Lower leg skin (tissue), 4 donors: ENCODE data around the gene KLC4. TPM values are rescaled to one million over a fixed set of nuclear protein-coding genes. Genes with fewer than 3 reads are reported as not detected.

Source experiments
- DNase-seq, 2 donors: peaks; one replicate each; pipeline ENCODE4 v3.0.0-alpha.2; 2019; ENCODE audit warnings: low spot score in 2 of 2
- H3K4me3 ChIP-seq: fragments of 200-600 bp; sonication (generic); 2 replicates; pipeline ENCODE4 v1.5.1; 2017; ENCODE audit warnings: mild to moderate bottlenecking, low read depth; ENCODE audit not compliant: poor library complexity, severe bottlenecking
- POLR2A ChIP-seq, 2 donors: fragments of 450-650 bp; IDR thresholded peaks; one replicate each; pipeline ENCODE4 v1.6.1; 2016 to 2017; ENCODE audit warnings: antibody characterized with exemption in 2 of 2, mild to moderate bottlenecking in 1 of 2, moderate library complexity in 1 of 2
- WGBS, 2 donors: methylation state at CpG; one replicate each; pipeline ENCODE4 v1.1.5; 2018; 5-methylcytosine and 5-hydroxymethylcytosine counted together
- intact Hi-C: fragments of 100-400 bp; cut with DNase I; formaldehyde crosslinking; loops from one replicate; pipeline ENCODE4 v1.15.0; 2023; ENCODE audit warnings: low total_unique reads
- total RNA-seq, 4 donors: library from RNA; depleted of rRNA; stranded (reverse); fragments of >200 nt; gene quantifications; one replicate each; pipeline ENCODE4 v1.1.0, GENCODE V29; 2016
- TF ChIP-seq, protein P1 (sequence below), 3 donors: fragments of 450-650 bp; IDR thresholded peaks; one replicate each; pipeline ENCODE4 v1.5.1; 2016; ENCODE audit warnings: antibody characterized with exemption in 3 of 3, mild to moderate bottlenecking in 3 of 3, moderate library complexity in 2 of 3

The KLC4 gene
- total RNA-seq, 4 donors from 2014 or later: 18.0 to 25.7 (median 21.3) TPM

DNA sequence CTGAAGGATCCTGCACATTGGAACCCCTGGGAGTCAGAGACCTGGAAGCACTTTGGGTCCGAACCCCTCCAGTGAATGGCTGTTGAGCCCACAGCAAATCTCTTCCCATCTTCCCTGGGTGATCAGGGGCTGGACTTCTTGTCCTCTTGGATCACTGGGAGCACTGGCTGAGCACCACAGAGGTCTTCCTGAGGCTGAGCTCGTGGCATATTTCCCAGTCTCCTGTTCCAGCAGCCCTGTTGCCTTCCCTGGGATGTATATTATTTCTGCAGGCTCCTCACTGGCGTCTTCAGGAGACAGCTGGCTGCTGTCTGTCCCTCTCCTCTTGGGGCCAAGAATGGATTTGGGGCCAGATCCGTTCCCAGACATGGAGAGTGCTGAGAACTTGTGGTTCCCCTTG is 60.1 kb downstream of the KLC4 start:
- TF ChIP-seq, protein P1, sequence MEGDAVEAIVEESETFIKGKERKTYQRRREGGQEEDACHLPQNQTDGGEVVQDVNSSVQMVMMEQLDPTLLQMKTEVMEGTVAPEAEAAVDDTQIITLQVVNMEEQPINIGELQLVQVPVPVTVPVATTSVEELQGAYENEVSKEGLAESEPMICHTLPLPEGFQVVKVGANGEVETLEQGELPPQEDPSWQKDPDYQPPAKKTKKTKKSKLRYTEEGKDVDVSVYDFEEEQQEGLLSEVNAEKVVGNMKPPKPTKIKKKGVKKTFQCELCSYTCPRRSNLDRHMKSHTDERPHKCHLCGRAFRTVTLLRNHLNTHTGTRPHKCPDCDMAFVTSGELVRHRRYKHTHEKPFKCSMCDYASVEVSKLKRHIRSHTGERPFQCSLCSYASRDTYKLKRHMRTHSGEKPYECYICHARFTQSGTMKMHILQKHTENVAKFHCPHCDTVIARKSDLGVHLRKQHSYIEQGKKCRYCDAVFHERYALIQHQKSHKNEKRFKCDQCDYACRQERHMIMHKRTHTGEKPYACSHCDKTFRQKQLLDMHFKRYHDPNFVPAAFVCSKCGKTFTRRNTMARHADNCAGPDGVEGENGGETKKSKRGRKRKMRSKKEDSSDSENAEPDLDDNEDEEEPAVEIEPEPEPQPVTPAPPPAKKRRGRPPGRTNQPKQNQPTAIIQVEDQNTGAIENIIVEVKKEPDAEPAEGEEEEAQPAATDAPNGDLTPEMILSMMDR (IDR thresholded peaks at IDR 0.05): no peak
- TF ChIP-seq POLR2A (IDR thresholded peaks at IDR 0.05): no peak
- no peak overlapping the region for H3K4me3 ChIP-seq
- WGBS, 2 donors: 81 to 93% methylated on average over 4 of the region's 4 CpGs
- no peak for DNase-seq
- intact Hi-C loops: no loop called here

DNA sequence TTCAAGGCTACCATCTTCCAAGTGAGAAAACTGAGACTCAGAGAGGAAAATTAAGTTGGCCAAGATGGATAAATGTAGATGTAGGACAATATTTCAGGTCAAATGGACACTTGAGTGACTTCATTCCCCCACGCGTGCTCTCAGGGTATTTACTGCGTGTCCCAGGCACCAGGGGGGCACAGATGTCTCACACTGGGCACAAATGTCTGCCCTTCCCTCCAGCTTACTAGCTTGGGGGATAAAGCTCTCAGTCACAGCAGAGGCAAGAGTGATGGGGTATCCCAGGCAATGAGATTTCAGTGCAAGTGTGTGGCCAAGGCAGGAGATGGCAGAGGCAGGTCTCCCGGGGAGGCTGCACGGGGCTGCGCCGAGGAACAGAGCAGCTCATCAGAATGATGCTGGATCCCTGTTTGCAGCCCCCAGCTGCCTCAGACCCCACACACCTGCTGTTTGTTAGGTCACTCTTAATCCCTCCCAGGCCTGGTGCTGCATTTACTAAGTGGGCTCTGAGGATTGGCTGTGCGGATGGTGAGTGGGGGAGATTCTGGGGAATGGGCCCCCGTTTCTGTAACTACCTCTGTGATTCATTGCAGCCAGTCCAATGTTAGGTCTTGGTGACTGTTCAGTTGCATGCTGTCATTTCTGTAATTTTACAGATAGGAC is 60.8 kb downstream of the KLC4 start:
- DNase-seq: no peak
- TF ChIP-seq, protein P1 (IDR thresholded peaks at IDR 0.05): no peak
- no peak for TF ChIP-seq POLR2A (IDR thresholded peaks at IDR 0.05)
- intact Hi-C loops: no loop called here
- H3K4me3 ChIP-seq: no peak overlapping the region
- WGBS, 2 donors: 85 to 90% methylated on average over 9 of the region's 9 CpGs

DNA sequence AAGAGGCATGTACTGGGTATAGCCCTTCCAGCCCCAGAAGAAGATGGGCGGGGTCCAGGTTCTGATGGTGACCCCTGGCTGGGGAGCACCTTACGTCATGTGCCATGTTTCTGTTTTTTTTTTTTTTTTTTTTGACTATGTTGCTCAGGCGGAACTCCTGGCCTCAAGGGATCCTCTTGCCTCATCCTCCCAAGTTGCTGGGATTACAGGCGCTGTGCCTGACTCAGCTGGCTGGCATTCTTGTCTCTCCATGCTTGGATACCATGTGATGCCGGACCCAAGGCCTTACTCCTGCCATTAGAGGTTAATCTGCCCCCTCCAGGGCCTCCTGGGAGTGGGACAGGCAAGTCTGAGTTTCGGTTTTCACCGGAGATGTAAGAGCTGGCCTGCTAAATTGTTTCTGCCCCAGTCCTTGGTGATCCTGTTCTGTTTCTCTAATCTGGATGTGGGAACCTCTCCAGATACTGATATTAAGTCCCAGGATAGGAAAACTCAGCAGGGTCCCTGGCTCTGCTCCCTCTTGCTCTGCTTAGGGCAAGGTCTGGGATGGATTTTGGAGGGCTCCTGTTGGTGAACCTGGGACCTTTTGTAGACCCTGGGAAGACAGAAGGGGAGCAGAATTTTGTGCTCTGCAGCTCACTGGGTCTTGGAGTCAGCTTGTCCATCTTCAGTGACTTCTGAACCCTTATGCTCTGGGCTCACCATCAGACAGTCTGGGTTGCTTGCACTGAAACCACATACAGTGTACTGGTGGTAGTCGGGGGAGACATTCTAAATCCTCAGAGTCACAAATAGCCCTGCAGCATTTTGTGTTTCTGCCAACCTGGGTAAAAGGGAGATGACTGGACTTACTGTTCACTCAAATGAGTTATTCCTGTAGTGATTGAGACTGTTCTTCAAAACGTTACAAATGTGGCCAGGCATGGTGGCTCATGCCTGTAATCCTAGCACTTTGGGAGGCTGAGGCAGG is 61.8 kb downstream of the KLC4 start:
- intact Hi-C loops: no loop called here
- no peak for TF ChIP-seq POLR2A (IDR thresholded peaks at IDR 0.05)
- TF ChIP-seq, protein P1 (IDR thresholded peaks at IDR 0.05): no peak
- no peak overlapping the region for H3K4me3 ChIP-seq
- DNase-seq: peak; percentile 70 to 91
- 30 to 47% methylated on average over 9 of the region's 9 CpGs for WGBS, 2 donors

DNA sequence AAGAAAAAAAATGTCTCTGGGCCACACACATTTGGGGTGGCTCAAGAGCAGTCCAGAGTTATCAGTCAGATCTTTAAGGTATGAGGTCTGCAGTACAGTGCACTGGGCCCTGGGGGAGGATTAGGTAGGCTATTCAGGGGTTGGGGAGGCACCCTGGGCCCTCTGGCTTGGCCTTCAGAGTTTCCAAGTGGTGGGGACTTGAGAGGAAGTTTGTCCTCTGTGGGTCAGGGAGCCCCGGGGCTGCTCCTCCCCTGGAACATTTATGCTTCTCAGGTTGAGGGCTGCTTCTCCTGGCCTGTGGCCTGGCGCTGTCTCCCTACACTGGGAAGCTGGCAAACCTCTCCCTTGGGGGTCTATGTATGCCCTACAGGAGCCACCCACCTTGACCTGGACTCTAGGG is 62.7 kb downstream of the KLC4 start:
- WGBS, 2 donors: 63 to 78% methylated on average over 2 of the region's 2 CpGs
- H3K4me3 ChIP-seq: no peak overlapping the region
- intact Hi-C loops: no loop called here
- TF ChIP-seq, protein P1 (IDR thresholded peaks at IDR 0.05): no peak
- no peak for TF ChIP-seq POLR2A (IDR thresholded peaks at IDR 0.05)
- no peak for DNase-seq

DNA sequence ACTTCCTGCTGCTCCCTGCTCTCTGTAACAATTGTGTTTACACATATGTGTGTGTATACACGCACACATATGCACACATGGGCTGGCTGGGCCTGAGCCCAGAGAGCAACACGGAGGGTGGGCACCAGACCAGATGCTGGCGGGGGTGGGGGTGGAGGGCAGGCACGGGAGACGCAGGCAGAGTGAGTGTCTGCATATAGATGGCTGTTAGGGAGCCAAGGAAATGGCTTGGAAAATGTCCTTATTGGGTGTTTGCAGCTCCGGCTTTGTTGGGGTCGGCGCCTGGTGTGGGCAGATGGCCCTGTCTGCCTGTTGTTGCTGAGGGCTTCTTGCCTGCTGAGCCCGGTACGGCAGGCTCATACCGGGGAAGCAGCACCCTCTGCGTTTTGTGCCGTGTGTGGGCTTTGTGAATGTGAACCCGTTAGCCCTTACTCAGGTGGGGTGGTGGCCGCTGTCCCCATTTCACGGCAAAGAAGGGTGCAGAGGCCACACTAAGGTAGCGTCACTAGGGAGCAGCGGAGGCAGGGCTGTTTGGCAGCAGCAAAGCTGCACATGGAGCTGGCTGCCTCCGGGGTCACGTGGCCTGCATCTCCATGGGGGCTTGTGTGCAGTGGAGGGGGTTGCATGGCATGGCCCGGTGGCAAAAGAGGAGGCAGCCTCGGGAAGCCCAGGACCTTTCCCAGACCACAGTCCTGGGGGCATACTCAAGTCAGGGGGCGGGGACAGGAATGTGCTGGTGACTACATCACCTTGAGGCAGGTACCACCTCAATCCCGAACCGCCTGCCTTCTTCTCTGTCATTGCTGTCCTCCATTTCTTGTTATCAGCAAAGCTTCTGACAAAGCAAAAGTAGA is 64.3 kb downstream of the KLC4 start:
- TF ChIP-seq POLR2A (IDR thresholded peaks at IDR 0.05): no peak
- 58 to 71% methylated on average over 16 to 22 of the region's 25 CpGs for WGBS, 2 donors
- no peak overlapping the region for H3K4me3 ChIP-seq
- intact Hi-C loops: no loop called here
- no peak for DNase-seq
